ENCODE data around the gene ACMSD. TPM values are rescaled to one million over a fixed set of nuclear protein-coding genes. Genes with fewer than 3 reads are reported as not detected.

The ACMSD gene
- total RNA-seq, 1 donor: not detected

DNA sequence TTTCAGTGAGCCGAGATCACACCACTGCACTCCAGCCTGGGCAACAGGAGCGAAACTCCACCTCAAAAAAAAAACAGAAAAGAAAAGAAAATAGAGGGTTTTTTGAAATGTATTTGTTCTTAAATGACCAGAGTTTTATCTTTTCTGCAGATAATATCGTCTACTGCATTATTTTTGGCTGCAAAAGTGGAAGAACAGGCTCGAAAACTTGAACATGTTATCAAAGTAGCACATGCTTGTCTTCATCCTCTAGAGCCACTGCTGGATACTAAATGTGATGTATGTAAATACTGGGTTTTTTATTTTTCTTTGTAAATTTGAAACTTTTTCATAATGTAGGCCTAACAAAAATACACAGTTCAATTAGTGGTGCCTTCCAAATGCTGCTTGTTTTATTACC is 98.3 kb downstream of the ACMSD start:
- Histone ChIP-seq H3K27me3 (ENCODE audit: insufficient read depth, low read length) (no peaks in the 10 kb centered on the region), H3K4me3 (ENCODE audit: insufficient read depth, low read length) (no peak overlapping the region), H3K4me1 (ENCODE audit: insufficient read depth, low read length) (no peaks in the 10 kb centered on the region), H3K4me2 (ENCODE audit: insufficient read depth, low read length) (no peak overlapping the region), H2AFZ (ENCODE audit: low read length) (no peak overlapping the region), H3K79me2 (ENCODE audit: insufficient read depth, low read length) (peaks cover 78% of the 10 kb centered on the region), H3K36me3 (ENCODE audit: insufficient read depth, low read length) (peaks cover 37% of the 10 kb centered on the region), H3K9me3 (ENCODE audit: low read depth, low read length) (no peaks in the 10 kb centered on the region), H3K27ac (ENCODE audit: low read depth, low read length) (no peak overlapping the region), H4K20me1 (ENCODE audit: insufficient read depth, low read length) (peaks cover 39% of the 10 kb centered on the region)
- DNase-seq (ENCODE audit: insufficient read length, low spot score, missing footprints): no peak
- TF ChIP-seq, protein P1, sequence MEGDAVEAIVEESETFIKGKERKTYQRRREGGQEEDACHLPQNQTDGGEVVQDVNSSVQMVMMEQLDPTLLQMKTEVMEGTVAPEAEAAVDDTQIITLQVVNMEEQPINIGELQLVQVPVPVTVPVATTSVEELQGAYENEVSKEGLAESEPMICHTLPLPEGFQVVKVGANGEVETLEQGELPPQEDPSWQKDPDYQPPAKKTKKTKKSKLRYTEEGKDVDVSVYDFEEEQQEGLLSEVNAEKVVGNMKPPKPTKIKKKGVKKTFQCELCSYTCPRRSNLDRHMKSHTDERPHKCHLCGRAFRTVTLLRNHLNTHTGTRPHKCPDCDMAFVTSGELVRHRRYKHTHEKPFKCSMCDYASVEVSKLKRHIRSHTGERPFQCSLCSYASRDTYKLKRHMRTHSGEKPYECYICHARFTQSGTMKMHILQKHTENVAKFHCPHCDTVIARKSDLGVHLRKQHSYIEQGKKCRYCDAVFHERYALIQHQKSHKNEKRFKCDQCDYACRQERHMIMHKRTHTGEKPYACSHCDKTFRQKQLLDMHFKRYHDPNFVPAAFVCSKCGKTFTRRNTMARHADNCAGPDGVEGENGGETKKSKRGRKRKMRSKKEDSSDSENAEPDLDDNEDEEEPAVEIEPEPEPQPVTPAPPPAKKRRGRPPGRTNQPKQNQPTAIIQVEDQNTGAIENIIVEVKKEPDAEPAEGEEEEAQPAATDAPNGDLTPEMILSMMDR (IDR thresholded peaks at IDR 0.05; ENCODE audit: extremely low read depth, low read depth, low read length): no peak

DNA sequence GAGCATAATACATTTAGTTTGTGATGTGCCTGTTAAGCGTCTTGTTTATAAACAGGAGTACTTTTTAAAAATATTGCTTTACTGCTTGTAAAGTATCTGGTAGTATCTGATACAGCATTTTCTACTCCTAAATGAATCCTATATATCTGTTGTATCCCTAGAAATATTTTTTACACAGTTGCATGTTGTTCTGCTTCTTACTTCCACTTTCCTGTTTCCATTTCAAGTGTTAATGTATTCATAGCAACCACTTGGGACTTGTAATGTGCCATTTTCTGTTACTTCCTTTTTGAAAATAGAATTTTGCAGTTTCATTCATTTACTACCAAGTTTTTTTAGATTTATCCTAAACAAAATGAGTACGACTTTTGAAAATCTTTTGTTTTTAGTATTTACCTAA is 105.1 kb downstream of the ACMSD start:
- peaks cover 51% of the 10 kb centered on the region for H3K36me3 ChIP-seq (ENCODE audit: insufficient read depth, low read length)
- no peak overlapping the region for H3K27ac ChIP-seq (ENCODE audit: low read depth, low read length)
- H2AFZ ChIP-seq (ENCODE audit: low read length): no peak overlapping the region
- TF ChIP-seq, protein P1 (IDR thresholded peaks at IDR 0.05; ENCODE audit: extremely low read depth, low read depth, low read length): no peak
- H3K79me2 ChIP-seq (ENCODE audit: insufficient read depth, low read length): peaks cover 29% of the 10 kb centered on the region
- no peak overlapping the region for H3K4me3 ChIP-seq (ENCODE audit: insufficient read depth, low read length)
- no peaks in the 10 kb centered on the region for H3K4me1 ChIP-seq (ENCODE audit: insufficient read depth, low read length)
- H3K9me3 ChIP-seq (ENCODE audit: low read depth, low read length): no peaks in the 10 kb centered on the region
- DNase-seq (ENCODE audit: insufficient read length, low spot score, missing footprints): no peak
- no peaks in the 10 kb centered on the region for H3K27me3 ChIP-seq (ENCODE audit: insufficient read depth, low read length)
- peaks cover 9% of the 10 kb centered on the region for H4K20me1 ChIP-seq (ENCODE audit: insufficient read depth, low read length)
- H3K4me2 ChIP-seq (ENCODE audit: insufficient read depth, low read length): no peak overlapping the region

DNA sequence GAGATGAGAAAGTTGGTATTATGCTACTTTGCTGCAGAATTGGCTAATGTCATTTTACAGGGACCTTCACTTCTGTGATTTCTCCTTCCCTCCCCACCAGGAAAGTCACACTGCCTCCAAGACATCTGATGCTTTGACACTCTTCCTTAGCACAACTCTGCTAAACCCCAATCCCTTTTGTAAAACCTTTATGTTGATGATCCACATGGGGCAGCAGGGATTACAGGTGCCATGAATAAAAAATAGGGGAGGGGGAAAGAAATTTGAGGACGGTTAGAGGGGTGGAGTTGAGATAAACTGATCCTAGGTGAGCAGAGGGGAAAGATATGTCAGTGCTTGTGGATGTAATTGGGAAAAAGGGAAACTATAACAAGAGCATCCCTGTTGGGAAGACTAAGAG is 106.6 kb downstream of the ACMSD start:
- peaks cover 45% of the 10 kb centered on the region for H3K36me3 ChIP-seq (ENCODE audit: insufficient read depth, low read length)
- no peaks in the 10 kb centered on the region for H3K9me3 ChIP-seq (ENCODE audit: low read depth, low read length)
- H3K27me3 ChIP-seq (ENCODE audit: insufficient read depth, low read length): no peaks in the 10 kb centered on the region
- no peak overlapping the region for H3K4me3 ChIP-seq (ENCODE audit: insufficient read depth, low read length)
- peaks cover 5% of the 10 kb centered on the region for H4K20me1 ChIP-seq (ENCODE audit: insufficient read depth, low read length)
- no peaks in the 10 kb centered on the region for H3K4me1 ChIP-seq (ENCODE audit: insufficient read depth, low read length)
- H3K4me2 ChIP-seq (ENCODE audit: insufficient read depth, low read length): no peak overlapping the region
- peaks cover 28% of the 10 kb centered on the region for H3K79me2 ChIP-seq (ENCODE audit: insufficient read depth, low read length)
- TF ChIP-seq, protein P1 (IDR thresholded peaks at IDR 0.05; ENCODE audit: extremely low read depth, low read depth, low read length): no peak
- no peak overlapping the region for H2AFZ ChIP-seq (ENCODE audit: low read length)
- H3K27ac ChIP-seq (ENCODE audit: low read depth, low read length): no peak overlapping the region
- no peak for DNase-seq (ENCODE audit: insufficient read length, low spot score, missing footprints)

DNA sequence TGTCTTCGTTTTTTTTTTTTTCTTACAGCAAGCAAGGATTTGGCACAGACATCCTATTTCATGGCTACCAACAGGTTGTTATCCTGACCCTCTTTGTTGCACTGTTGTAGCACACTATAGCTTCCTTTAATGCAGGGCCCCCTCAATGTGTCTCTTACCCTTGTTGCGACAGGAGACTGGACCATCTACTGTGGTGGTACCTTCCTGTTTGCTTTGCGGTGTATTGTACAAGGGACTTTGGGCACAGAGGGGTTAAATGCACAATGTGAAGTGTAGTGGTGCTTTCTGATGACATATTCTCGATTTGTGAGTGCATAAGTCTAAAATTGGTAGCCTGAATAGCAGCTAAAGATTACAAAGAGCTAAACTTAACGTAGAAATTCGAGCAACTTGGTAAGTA is 107.7 kb downstream of the ACMSD start:
- peaks cover 26% of the 10 kb centered on the region for H3K79me2 ChIP-seq (ENCODE audit: insufficient read depth, low read length)
- TF ChIP-seq, protein P1 (IDR thresholded peaks at IDR 0.05; ENCODE audit: extremely low read depth, low read depth, low read length): no peak
- peaks cover 44% of the 10 kb centered on the region for H3K36me3 ChIP-seq (ENCODE audit: insufficient read depth, low read length)

More for the DNA sequence above, 107.7 kb downstream of the ACMSD start:
- H3K9me3 ChIP-seq (ENCODE audit: low read depth, low read length): no peaks in the 10 kb centered on the region
- no peak overlapping the region for H3K4me3 ChIP-seq (ENCODE audit: insufficient read depth, low read length)
- no peak overlapping the region for H3K4me2 ChIP-seq (ENCODE audit: insufficient read depth, low read length)
- H3K4me1 ChIP-seq (ENCODE audit: insufficient read depth, low read length): no peaks in the 10 kb centered on the region
- no peak overlapping the region for H3K27ac ChIP-seq (ENCODE audit: low read depth, low read length)
- no peak overlapping the region for H2AFZ ChIP-seq (ENCODE audit: low read length)
- H4K20me1 ChIP-seq (ENCODE audit: insufficient read depth, low read length): peaks cover 5% of the 10 kb centered on the region
- DNase-seq (ENCODE audit: insufficient read length, low spot score, missing footprints): no peak
- H3K27me3 ChIP-seq (ENCODE audit: insufficient read depth, low read length): no peaks in the 10 kb centered on the region
